IMR-90 (cell line): ENCODE measurements around the gene PRKAG1. TPM values are rescaled to one million over a fixed set of nuclear protein-coding genes. Genes with fewer than 3 reads are reported as not detected.

Experiments
- ATAC-seq: fragments of 200-7000 bp; cut with Tn5 transposase; 2 replicates; pipeline ENCODE4 v1.9.1; 2020; ENCODE audit warnings: low read depth, mild to moderate bottlenecking, moderate library complexity
- BruUV-seq: library from RNA; stranded (reverse); fragments of 400-500 nt; replicated peaks from 2 replicates; lab custom pipeline; 2021; lab: Mats Ljungman, UMichigan
- CTCF ChIA-PET: fragments of 300-600 bp; formaldehyde crosslinking; extraction: SDS; loops from one replicate; lab custom pipeline; 2021; ENCODE audit warnings: antibody characterized with exemption; lab: Yijun Ruan, JAX
- POLR2A ChIA-PET: fragments of 300-600 bp; sonication (Branson Sonifier 250); formaldehyde crosslinking; loops from one replicate; lab custom pipeline; 2022; ENCODE audit warnings: antibody characterized with exemption; ENCODE audit not compliant: unreplicated experiment; lab: Charles Lee
- DNase-seq: peaks from one replicate; pipeline ENCODE4 v3.0.0; 2013
- H2AFZ ChIP-seq: replicated peaks from 2 replicates; pipeline ENCODE3; 2013; ENCODE audit warnings: low read length, mild to moderate bottlenecking; ENCODE audit not compliant: poor library complexity
- H2AK5ac ChIP-seq: 2 replicates; pipeline ENCODE4 v1.6.1; 2013; ENCODE audit warnings: low read depth, low read length, inconsistent platforms
- H2AK9ac ChIP-seq: replicated peaks from 2 replicates; pipeline ENCODE3; 2013; ENCODE audit warnings: mild to moderate bottlenecking, low read depth, low read length, moderate library complexity; ENCODE audit not compliant: poor library complexity
- H2BK120ac ChIP-seq: 2 replicates; pipeline ENCODE4 v1.6.1; 2013; ENCODE audit warnings: low read depth, low read length, inconsistent platforms
- H2BK15ac ChIP-seq: 3 replicates; pipeline ENCODE4 v1.6.1; 2013; ENCODE audit warnings: low read depth, low read length, inconsistent platforms
- H2BK20ac ChIP-seq: 2 replicates; pipeline ENCODE4 v1.6.1; 2013; ENCODE audit warnings: low read depth, mild to moderate bottlenecking, inconsistent platforms, low read length, moderate library complexity
- H2BK5ac ChIP-seq: 2 replicates; pipeline ENCODE4 v1.6.1; 2013; ENCODE audit warnings: mild to moderate bottlenecking, low read depth, low read length, inconsistent platforms; ENCODE audit not compliant: poor library complexity, severe bottlenecking
- H3K14ac ChIP-seq: replicated peaks from 2 replicates; pipeline ENCODE4 v1.6.1; 2013; ENCODE audit warnings: low read depth, low read length, inconsistent platforms
- H3K18ac ChIP-seq: 2 replicates; pipeline ENCODE4 v1.6.1; 2013; ENCODE audit warnings: low read depth, low read length, control low read depth
- H3K23ac ChIP-seq: 2 replicates; pipeline ENCODE4 v1.6.1; 2013; ENCODE audit warnings: low read depth, low read length, inconsistent platforms
- H3K27ac ChIP-seq: 2 replicates; pipeline ENCODE4 v1.5.1; 2013; ENCODE audit warnings: mild to moderate bottlenecking, control low read depth, low read length; ENCODE audit not compliant: insufficient read depth
- H3K27me3 ChIP-seq: 2 replicates; pipeline ENCODE4 v1.6.1; 2013; ENCODE audit warnings: low read length; ENCODE audit not compliant: control insufficient read depth, insufficient read depth
- H3K36me3 ChIP-seq: 2 replicates; pipeline ENCODE4 v1.6.1; 2013; ENCODE audit warnings: low read length, mixed read lengths; ENCODE audit not compliant: control insufficient read depth, insufficient read depth
- H3K4ac ChIP-seq: 2 replicates; pipeline ENCODE4 v1.6.1; 2013; ENCODE audit warnings: low read depth, low read length, inconsistent platforms
- H3K4me1 ChIP-seq: 2 replicates; pipeline ENCODE4 v1.6.1; 2013; ENCODE audit warnings: low read length, mixed read lengths; ENCODE audit not compliant: control insufficient read depth, insufficient read depth
- H3K4me2 ChIP-seq: 2 replicates; pipeline ENCODE4 v1.6.1; 2013; ENCODE audit warnings: low read depth, mild to moderate bottlenecking, control low read depth, low read length, moderate library complexity
- H3K4me3 ChIP-seq: 2 replicates; pipeline ENCODE4 v1.5.1; 2013; ENCODE audit warnings: low read depth, mild to moderate bottlenecking, control low read depth, low read length, moderate library complexity; ENCODE audit not compliant: insufficient read depth
- H3K56ac ChIP-seq: 2 replicates; pipeline ENCODE4 v1.6.1; 2013; ENCODE audit warnings: low read length, inconsistent platforms; ENCODE audit not compliant: insufficient read depth; ENCODE audit errors: extremely low read depth
- H3K79me1 ChIP-seq, 2 experiments: 2 replicates each; pipeline ENCODE4 v1.6.1; 2013; ENCODE audit warnings: low read length in 2 of 2, inconsistent platforms in 1 of 2, low read depth in 1 of 2
- H3K9ac ChIP-seq: 2 replicates; pipeline ENCODE4 v1.6.1; 2013; ENCODE audit warnings: low read depth, low read length, control low read depth
- H3K9me1 ChIP-seq: 2 replicates; pipeline ENCODE4 v1.6.1; 2013; ENCODE audit warnings: low read length, inconsistent platforms; ENCODE audit not compliant: insufficient read depth
- H3K9me3 ChIP-seq: 2 replicates; pipeline ENCODE4 v1.6.1; 2013; ENCODE audit warnings: low read length; ENCODE audit not compliant: control insufficient read depth, insufficient read depth
- H4K20me1 ChIP-seq: 2 replicates; pipeline ENCODE4 v1.6.1; 2013; ENCODE audit warnings: low read length, inconsistent platforms; ENCODE audit not compliant: insufficient read depth
- H4K5ac ChIP-seq: 2 replicates; pipeline ENCODE4 v1.6.1; 2013; ENCODE audit warnings: mild to moderate bottlenecking, low read depth, low read length, control low read depth
- H4K8ac ChIP-seq, 2 experiments: 2 replicates each; pipeline ENCODE4 v1.6.1; 2013; ENCODE audit warnings: low read depth in 2 of 2, low read length in 2 of 2, control low read depth in 1 of 2, inconsistent platforms in 1 of 2
- H4K91ac ChIP-seq: 2 replicates; pipeline ENCODE4 v1.6.1; 2013; ENCODE audit warnings: low read depth, low read length, inconsistent platforms; ENCODE audit not compliant: insufficient read depth
- BHLHE40 ChIP-seq: fragments of 150-350 bp; IDR thresholded peaks from 2 replicates; pipeline ENCODE4 v1.6.1; 2016; ENCODE audit warnings: mild to moderate bottlenecking, low read depth, low read length
- FOS ChIP-seq: fragments of 150-350 bp; IDR thresholded peaks from 2 replicates; pipeline ENCODE4 v1.6.1; 2016; ENCODE audit warnings: low read depth, low read length
- MAFK ChIP-seq: IDR thresholded peaks from 2 replicates; pipeline ENCODE4 v1.6.1; 2012; ENCODE audit warnings: low read depth, low read length, improper control_type of control experiment
- MAZ ChIP-seq: IDR thresholded peaks from 2 replicates; pipeline ENCODE4 v1.6.1; 2012; ENCODE audit warnings: low read depth, mild to moderate bottlenecking, low read length, improper control_type of control experiment, moderate library complexity, borderline replicate concordance
- MXI1 ChIP-seq: IDR thresholded peaks from 2 replicates; pipeline ENCODE4 v1.6.1; 2012; ENCODE audit warnings: low read depth, mild to moderate bottlenecking, low read length, moderate library complexity, borderline replicate concordance
- NFE2L2 ChIP-seq: fragments of 150-350 bp; IDR thresholded peaks from 2 replicates; pipeline ENCODE4 v1.6.1; 2016; ENCODE audit warnings: low read depth, mild to moderate bottlenecking, low read length
- POLR2A ChIP-seq: IDR thresholded peaks from 2 replicates; pipeline ENCODE4 v1.6.1; 2012; ENCODE audit warnings: mild to moderate bottlenecking, low read depth, low read length
- RAD21 ChIP-seq: IDR thresholded peaks from 2 replicates; pipeline ENCODE4 v1.6.1; 2012; ENCODE audit warnings: low read length, improper control_type of control experiment
- RFX5 ChIP-seq: IDR thresholded peaks from 2 replicates; pipeline ENCODE4 v1.8.0; 2012; ENCODE audit warnings: low read depth, mild to moderate bottlenecking, low read length, moderate library complexity
- SMC3 ChIP-seq: fragments of 150-350 bp; IDR thresholded peaks from 2 replicates; pipeline ENCODE4 v1.6.1; 2016; ENCODE audit warnings: low read depth, mild to moderate bottlenecking, antibody characterized with exemption, low read length, moderate library complexity
- WGBS, 2 experiments: methylation state at CpG; one replicate each; pipeline versions ENCODE4 v1.1.5 to v1.1.7; 2013; ENCODE audit warnings: missing lambda C conversion rate in 2 of 2; ENCODE audit not compliant: insufficient read length in 1 of 2; ENCODE audit errors: extremely low coverage in 2 of 2; 5-methylcytosine and 5-hydroxymethylcytosine counted together
- dilution Hi-C: fragments of 300-500 bp; cut with HindIII; formaldehyde crosslinking; loops from one replicate; pipeline ENCODE4 v1.14.3; 2018; ENCODE audit warnings: low sequenced_read_pairs; ENCODE audit not compliant: unreplicated experiment
- in situ Hi-C: fragments of 300-500 bp; cut with MboI; formaldehyde crosslinking; loops from 3 replicates; pipeline ENCODE4 v1.14.3; 2019; ENCODE audit warnings: low sequenced_read_pairs, inconsistent platforms, mixed read lengths
- intact Hi-C: fragments of 100-400 bp; cut with micrococcal nuclease; formaldehyde crosslinking; loops from 2 replicates; pipeline ENCODE4 v1.10.0; 2022
- polyA plus RNA-seq, 3 experiments: library from polyadenylated mRNA; depleted of rRNA; stranded (reverse); fragments of >200 nt; gene quantifications; 2 replicates each; pipeline ENCODE4 v1.2.3, GENCODE V29; 2012; ENCODE audit warnings: low replicate concordance in 1 of 3
- total RNA-seq: library from RNA; depleted of rRNA; stranded (reverse); fragments of >200 nt; gene quantifications from 2 replicates; pipeline ENCODE4 v1.2.3, GENCODE V29; 2012
- TF ChIP-seq, protein P1 (sequence below): fragments of 150-350 bp; IDR thresholded peaks from 2 replicates; pipeline ENCODE4 v1.6.1; 2017; ENCODE audit warnings: mild to moderate bottlenecking, antibody characterized with exemption, low read length, low read depth
- TF ChIP-seq, protein P2 (sequence below): conservative IDR thresholded peaks from 2 replicates; pipeline ENCODE4 v1.5.1; 2012; ENCODE audit warnings: mild to moderate bottlenecking, low read depth, low read length, improper control_type of control experiment

PRKAG1 gene
- total and polyA plus RNA-seq, 2 of the 4 experiments (the other 2 are of a cell fraction), result 81.1 to 106 TPM

DNA sequence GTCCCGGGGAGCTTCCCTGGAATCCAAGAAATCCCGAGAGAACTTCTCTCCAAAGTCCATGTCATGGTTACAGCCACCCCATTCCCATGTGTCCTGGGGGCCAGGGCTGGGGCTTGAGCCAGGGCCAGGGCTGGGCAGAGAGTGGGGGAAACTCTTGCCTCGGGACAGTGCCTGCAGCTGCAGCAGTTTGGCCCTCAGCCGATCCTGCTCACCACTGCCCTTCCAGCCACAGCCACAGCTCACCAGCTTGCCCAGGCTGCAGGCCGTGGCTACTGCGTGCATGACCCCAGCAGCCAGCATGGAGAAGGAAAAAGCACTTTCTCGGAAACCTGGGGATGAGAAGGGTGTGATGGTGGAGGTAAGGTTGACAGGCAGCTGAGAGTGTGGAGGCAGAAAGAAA is 50.6 kb downstream of the PRKAG1 start:
- Histone ChIP-seq H2AK9ac (no peak overlapping the region), H3K36me3 (no peaks in the 10 kb centered on the region), H3K9me1 (0 out of 2 replicates have a peak, but pooled peaks cover 4% of the 10 kb centered on the region), H4K8ac (no peak overlapping the region), H2BK15ac (no peak overlapping the region), H3K18ac (no peak overlapping the region), H2AK5ac (no peak overlapping the region), H3K4me2 (no peak overlapping the region), H3K4me1 (peaks cover 11% of the 10 kb centered on the region), H3K56ac (no peak overlapping the region), H2BK20ac (no peak overlapping the region), H3K4me3 (no peak overlapping the region), H4K91ac (no peak overlapping the region), H4K20me1 (no peaks in the 10 kb centered on the region; the same call in 1 of the 2 replicates), H2BK5ac (no peak overlapping the region), H3K79me1 (no peaks in the 10 kb centered on the region), H3K23ac (no peak overlapping the region), H3K9ac (no peak overlapping the region), H2BK120ac (no peak overlapping the region), H3K9me3 (no peaks in the 10 kb centered on the region), H3K4ac (no peak overlapping the region), H3K27me3 (peaks cover 76% of the 10 kb centered on the region), H4K5ac (no peak overlapping the region), H2AFZ (no peak overlapping the region), H3K27ac (no peak overlapping the region), H3K14ac (no peak overlapping the region)
- no peak for ATAC-seq
- POLR2A ChIA-PET, result no interaction called here
- TF ChIP-seq SMC3, result no peak
- TF ChIP-seq NFE2L2, result no peak
- TF ChIP-seq RFX5, result no peak
- TF ChIP-seq RAD21, result no peak
- no peak for TF ChIP-seq BHLHE40
- TF ChIP-seq MXI1, result no peak
- no peak for TF ChIP-seq POLR2A
- no peak for TF ChIP-seq MAFK
- TF ChIP-seq FOS, result no peak
- TF ChIP-seq, protein P1, sequence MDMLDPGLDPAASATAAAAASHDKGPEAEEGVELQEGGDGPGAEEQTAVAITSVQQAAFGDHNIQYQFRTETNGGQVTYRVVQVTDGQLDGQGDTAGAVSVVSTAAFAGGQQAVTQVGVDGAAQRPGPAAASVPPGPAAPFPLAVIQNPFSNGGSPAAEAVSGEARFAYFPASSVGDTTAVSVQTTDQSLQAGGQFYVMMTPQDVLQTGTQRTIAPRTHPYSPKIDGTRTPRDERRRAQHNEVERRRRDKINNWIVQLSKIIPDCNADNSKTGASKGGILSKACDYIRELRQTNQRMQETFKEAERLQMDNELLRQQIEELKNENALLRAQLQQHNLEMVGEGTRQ, result no peak
- TF ChIP-seq MAZ, result no peak
- TF ChIP-seq, protein P2, sequence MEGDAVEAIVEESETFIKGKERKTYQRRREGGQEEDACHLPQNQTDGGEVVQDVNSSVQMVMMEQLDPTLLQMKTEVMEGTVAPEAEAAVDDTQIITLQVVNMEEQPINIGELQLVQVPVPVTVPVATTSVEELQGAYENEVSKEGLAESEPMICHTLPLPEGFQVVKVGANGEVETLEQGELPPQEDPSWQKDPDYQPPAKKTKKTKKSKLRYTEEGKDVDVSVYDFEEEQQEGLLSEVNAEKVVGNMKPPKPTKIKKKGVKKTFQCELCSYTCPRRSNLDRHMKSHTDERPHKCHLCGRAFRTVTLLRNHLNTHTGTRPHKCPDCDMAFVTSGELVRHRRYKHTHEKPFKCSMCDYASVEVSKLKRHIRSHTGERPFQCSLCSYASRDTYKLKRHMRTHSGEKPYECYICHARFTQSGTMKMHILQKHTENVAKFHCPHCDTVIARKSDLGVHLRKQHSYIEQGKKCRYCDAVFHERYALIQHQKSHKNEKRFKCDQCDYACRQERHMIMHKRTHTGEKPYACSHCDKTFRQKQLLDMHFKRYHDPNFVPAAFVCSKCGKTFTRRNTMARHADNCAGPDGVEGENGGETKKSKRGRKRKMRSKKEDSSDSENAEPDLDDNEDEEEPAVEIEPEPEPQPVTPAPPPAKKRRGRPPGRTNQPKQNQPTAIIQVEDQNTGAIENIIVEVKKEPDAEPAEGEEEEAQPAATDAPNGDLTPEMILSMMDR, result no peak
- intact Hi-C loops, result no loop called here
- CTCF ChIA-PET, result interaction anchor here (1.3 to 2.7 kb wide), 2 partner anchors 10 to 20 kb away, joined by 3 to 7 read pairs; partner anchors contain the start of gene WNT1
- dilution Hi-C loops, result no loop called here
- no peak for DNase-seq
- BruUV-seq, result no TSS peak
- no CpG with 5 or more reads among the region's 7 CpGs for WGBS, 2 experiments
- in situ Hi-C loops, result no loop called here
